ENCODE measurements around the gene MRPL36. TPM values are rescaled to one million over a fixed set of nuclear protein-coding genes. Genes with fewer than 3 reads are reported as not detected.

MRPL36 gene
- total RNA-seq, 1 experiment from 2014 or later = 102 TPM

DNA sequence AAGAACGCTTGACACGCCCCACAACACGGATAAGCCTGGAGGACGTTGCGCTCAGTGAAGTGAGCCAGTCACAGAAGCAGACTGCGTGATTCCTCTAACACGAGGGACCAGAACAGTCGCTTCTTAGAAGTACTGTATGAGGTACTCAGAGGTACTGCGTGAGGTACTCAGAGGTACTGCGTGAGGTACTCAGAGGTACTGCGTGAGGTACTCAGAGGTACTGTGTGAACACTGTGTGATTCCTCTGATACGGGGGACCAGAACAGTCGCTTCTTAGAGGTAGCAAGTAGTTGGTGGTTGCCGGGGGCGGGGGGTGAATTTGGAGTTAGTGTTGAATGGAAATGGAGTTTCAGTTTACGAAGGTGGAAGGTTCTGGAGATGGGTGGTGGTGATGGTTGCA lies 7.3 kb upstream of the MRPL36 start:
- peaks cover 83% of the 10 kb centered on the region for H3K36me3 ChIP-seq (ENCODE audit: insufficient read depth, low read length, poor library complexity, severe bottlenecking)
- no peak overlapping the region for H3K27ac ChIP-seq (ENCODE audit: low read depth, low read length, poor library complexity, severe bottlenecking)
- H3K4me3 ChIP-seq (ENCODE audit: low read depth, low read length, poor library complexity, severe bottlenecking) = no peak overlapping the region
- H3K27me3 ChIP-seq (replicated peaks; ENCODE audit: insufficient read depth, low read depth, low read length, poor library complexity) = no peaks in the 10 kb centered on the region
- no peak for DNase-seq (ENCODE audit: low spot score)
- intact Hi-C loops (cut with micrococcal nuclease; ENCODE audit: unreplicated experiment) = no loop called here
- no peaks in the 10 kb centered on the region for H3K9me3 ChIP-seq (ENCODE audit: low read depth, low read length, poor library complexity, severe bottlenecking)
- H3K4me1 ChIP-seq (ENCODE audit: insufficient read depth, low read length, poor library complexity, severe bottlenecking) = peaks cover 7% of the 10 kb centered on the region
- TF ChIP-seq, protein P1, sequence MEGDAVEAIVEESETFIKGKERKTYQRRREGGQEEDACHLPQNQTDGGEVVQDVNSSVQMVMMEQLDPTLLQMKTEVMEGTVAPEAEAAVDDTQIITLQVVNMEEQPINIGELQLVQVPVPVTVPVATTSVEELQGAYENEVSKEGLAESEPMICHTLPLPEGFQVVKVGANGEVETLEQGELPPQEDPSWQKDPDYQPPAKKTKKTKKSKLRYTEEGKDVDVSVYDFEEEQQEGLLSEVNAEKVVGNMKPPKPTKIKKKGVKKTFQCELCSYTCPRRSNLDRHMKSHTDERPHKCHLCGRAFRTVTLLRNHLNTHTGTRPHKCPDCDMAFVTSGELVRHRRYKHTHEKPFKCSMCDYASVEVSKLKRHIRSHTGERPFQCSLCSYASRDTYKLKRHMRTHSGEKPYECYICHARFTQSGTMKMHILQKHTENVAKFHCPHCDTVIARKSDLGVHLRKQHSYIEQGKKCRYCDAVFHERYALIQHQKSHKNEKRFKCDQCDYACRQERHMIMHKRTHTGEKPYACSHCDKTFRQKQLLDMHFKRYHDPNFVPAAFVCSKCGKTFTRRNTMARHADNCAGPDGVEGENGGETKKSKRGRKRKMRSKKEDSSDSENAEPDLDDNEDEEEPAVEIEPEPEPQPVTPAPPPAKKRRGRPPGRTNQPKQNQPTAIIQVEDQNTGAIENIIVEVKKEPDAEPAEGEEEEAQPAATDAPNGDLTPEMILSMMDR (conservative IDR thresholded peaks at IDR 0.05; ENCODE audit: low read depth, low read length) = no peak
- TF ChIP-seq EZH2 (IDR thresholded peaks at IDR 0.05; ENCODE audit: borderline replicate concordance, low read depth, low read length, poor library complexity, severe bottlenecking) = no peak
- POLR2A ChIA-PET (ENCODE audit: low non-redundant PET) = no interaction called here
- CTCF ChIA-PET = no interaction called here
- BruUV-seq (replicated peaks) = no TSS peak

DNA sequence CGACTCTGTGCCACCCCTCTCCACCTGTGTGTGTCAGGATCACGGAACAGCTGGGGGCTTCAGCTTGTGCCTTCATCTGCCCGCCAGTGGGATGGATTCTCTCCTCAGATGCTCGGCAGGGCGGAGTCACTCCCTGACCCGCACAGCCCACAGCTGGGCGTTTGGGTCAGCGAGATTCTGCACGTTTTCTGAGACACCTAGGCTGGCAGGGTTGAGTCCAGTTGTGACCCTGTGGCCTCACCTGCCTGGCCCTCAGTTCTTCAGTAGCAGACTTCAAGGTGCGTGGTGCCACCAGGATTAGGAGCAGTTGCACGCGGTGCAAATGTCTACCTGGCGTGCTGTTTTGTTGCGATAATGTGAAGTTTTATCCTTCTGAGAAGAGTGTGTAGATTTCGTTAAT lies 6.6 kb upstream of the MRPL36 start:
- Histone ChIP-seq H3K4me1 (ENCODE audit: insufficient read depth, low read length, poor library complexity, severe bottlenecking) (peaks cover 8% of the 10 kb centered on the region), H3K9me3 (ENCODE audit: low read depth, low read length, poor library complexity, severe bottlenecking) (no peaks in the 10 kb centered on the region), H3K27me3 (replicated peaks; ENCODE audit: insufficient read depth, low read depth, low read length, poor library complexity) (no peaks in the 10 kb centered on the region), H3K4me3 (ENCODE audit: low read depth, low read length, poor library complexity, severe bottlenecking) (no peak overlapping the region), H3K27ac (ENCODE audit: low read depth, low read length, poor library complexity, severe bottlenecking) (no peak overlapping the region), H3K36me3 (ENCODE audit: insufficient read depth, low read length, poor library complexity, severe bottlenecking) (peaks cover 76% of the 10 kb centered on the region)
- CTCF ChIA-PET = no interaction called here
- no peak for DNase-seq (ENCODE audit: low spot score)
- POLR2A ChIA-PET (ENCODE audit: low non-redundant PET) = no interaction called here
- TF ChIP-seq EZH2 (IDR thresholded peaks at IDR 0.05; ENCODE audit: borderline replicate concordance, low read depth, low read length, poor library complexity, severe bottlenecking) = no peak
- TF ChIP-seq, protein P1 (conservative IDR thresholded peaks at IDR 0.05; ENCODE audit: low read depth, low read length) = no peak
- intact Hi-C loops (cut with micrococcal nuclease; ENCODE audit: unreplicated experiment) = no loop called here
- no TSS peak for BruUV-seq (replicated peaks)

DNA sequence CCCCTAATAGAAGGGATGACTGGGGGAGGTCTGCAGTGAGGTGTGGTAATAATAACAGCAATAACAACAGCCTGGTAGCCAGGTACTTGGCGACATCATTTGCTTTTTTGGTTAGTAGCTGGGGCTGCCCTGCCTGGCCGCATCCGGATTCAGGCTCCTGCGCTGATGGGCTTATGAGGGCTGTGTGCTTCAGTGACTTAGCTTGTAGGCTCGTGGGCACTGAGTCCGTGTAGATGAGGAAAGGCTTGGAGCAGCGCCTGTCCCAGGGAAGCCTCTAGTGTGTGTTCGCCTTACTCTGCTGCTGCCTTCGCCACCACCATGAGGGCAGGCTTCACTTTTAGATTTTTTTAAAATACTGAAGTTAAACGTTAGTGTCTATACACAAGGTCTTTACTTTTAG lies 6.1 kb upstream of the MRPL36 start:
- no peak for DNase-seq (ENCODE audit: low spot score)
- BruUV-seq (replicated peaks) = no TSS peak

More for the DNA sequence above, 6.1 kb upstream of the MRPL36 start:
- Histone ChIP-seq H3K4me3 (ENCODE audit: low read depth, low read length, poor library complexity, severe bottlenecking) (no peak overlapping the region), H3K36me3 (ENCODE audit: insufficient read depth, low read length, poor library complexity, severe bottlenecking) (peaks cover 76% of the 10 kb centered on the region), H3K27me3 (replicated peaks; ENCODE audit: insufficient read depth, low read depth, low read length, poor library complexity) (no peaks in the 10 kb centered on the region), H3K27ac (ENCODE audit: low read depth, low read length, poor library complexity, severe bottlenecking) (no peak overlapping the region), H3K4me1 (ENCODE audit: insufficient read depth, low read length, poor library complexity, severe bottlenecking) (peaks cover 8% of the 10 kb centered on the region), H3K9me3 (ENCODE audit: low read depth, low read length, poor library complexity, severe bottlenecking) (no peaks in the 10 kb centered on the region)
- intact Hi-C loops (cut with micrococcal nuclease; ENCODE audit: unreplicated experiment) = no loop called here
- TF ChIP-seq EZH2 (IDR thresholded peaks at IDR 0.05; ENCODE audit: borderline replicate concordance, low read depth, low read length, poor library complexity, severe bottlenecking) = no peak
- TF ChIP-seq, protein P1 (conservative IDR thresholded peaks at IDR 0.05; ENCODE audit: low read depth, low read length) = no peak
- ChIA-PET POLR2A (ENCODE audit: low non-redundant PET) (no interaction called here), CTCF (no interaction called here)

Measured in A673 (cell line).